Thyroid gland (tissue), 4 donors: ENCODE results near the gene PIK3R5.

ENCODE experiments used
- CTCF ChIP-seq, 6 experiments: fragments of 200-600 bp in 3 of 6; fragments of 450-650 bp in 3 of 6; sonication (generic) in 3 of 6; IDR thresholded peaks; one replicate each; pipeline ENCODE4 v1.5.1; 2016 to 2019; ENCODE audit warnings: antibody characterized with exemption in 6 of 6, mild to moderate bottlenecking in 2 of 6, inconsistent platforms in 1 of 6, moderate library complexity in 1 of 6
- POLR2A ChIP-seq, 2 donors: fragments of 450-650 bp; IDR thresholded peaks; one replicate each; pipeline ENCODE4 v1.6.1; 2017; ENCODE audit warnings: antibody characterized with exemption in 2 of 2, mild to moderate bottlenecking in 2 of 2, moderate library complexity in 1 of 2

- TF ChIP-seq POLR2A (IDR thresholded peaks at IDR 0.05) (no peak), CTCF (IDR thresholded peaks at IDR 0.05) (no peak)
Measured at GRCh38 chr17:8957721-8958120, 7.8 kb downstream of the PIK3R5 start.
